HG02588 (cell line): Measurements from ENCODE around the gene TSC22D1.
"Not testable (repeated sequence)": the region's sequence is repeated elsewhere in the genome, so short reads cannot be mapped to it uniquely, and the experiment has no call there.

ENCODE experiments used
- ATAC-seq: cut with Tn5 transposase; IDR thresholded peaks from one replicate; pipeline ENCODE4 v1.9.1; 2021; ENCODE audit warnings: mild to moderate bottlenecking, moderate library complexity; ENCODE audit not compliant: unreplicated experiment

TSC22D1 gene

GRCh38 chr13:44507639-44508038 lies 68.5 kb downstream of the TSC22D1 start:
- ATAC-seq, result no peak

GRCh38 chr13:44506719-44507118 lies 69.4 kb downstream of the TSC22D1 start:
- no peak for ATAC-seq

- ATAC-seq, result no peak
Observed at GRCh38 chr13:44506251-44506650, 69.9 kb downstream of the TSC22D1 start.

GRCh38 chr13:44504116-44504515 lies 72.0 kb downstream of the TSC22D1 start:
- no peak for ATAC-seq

- ATAC-seq, result no peak
Observed at GRCh38 chr13:44498969-44499368, 77.2 kb downstream of the TSC22D1 start.

- no peak for ATAC-seq
Observed at GRCh38 chr13:44498502-44498901, 77.6 kb downstream of the TSC22D1 start.

- no peak for ATAC-seq
Observed at GRCh38 chr13:44497801-44498200, 78.3 kb downstream of the TSC22D1 start.

- no peak for ATAC-seq
Observed at GRCh38 chr13:44493213-44493812, 82.8 kb downstream of the TSC22D1 start.

GRCh38 chr13:44489751-44490150 lies 86.4 kb downstream of the TSC22D1 start:
- no peak for ATAC-seq

GRCh38 chr13:44487989-44488388 lies 88.1 kb downstream of the TSC22D1 start:
- ATAC-seq, result no peak

GRCh38 chr13:44484562-44485138 lies 91.5 kb downstream of the TSC22D1 start:
- no peak for ATAC-seq

GRCh38 chr13:44474122-44474910 lies 101.8 kb downstream of the TSC22D1 start:
- ATAC-seq, result no peak

- no peak for ATAC-seq
Observed at GRCh38 chr13:44471686-44472085, 104.4 kb downstream of the TSC22D1 start.

- ATAC-seq, result no peak
Observed at GRCh38 chr13:44470638-44471562, 105.2 kb downstream of the TSC22D1 start.

GRCh38 chr13:44468874-44469273 lies 107.3 kb downstream of the TSC22D1 start:
- no peak for ATAC-seq

- no peak for ATAC-seq
Observed at GRCh38 chr13:44465318-44465717, 110.8 kb downstream of the TSC22D1 start.

GRCh38 chr13:44464471-44464870 lies 111.7 kb downstream of the TSC22D1 start:
- ATAC-seq, result no peak

- ATAC-seq, result no peak
Observed at GRCh38 chr13:44463759-44464158, 112.4 kb downstream of the TSC22D1 start.

GRCh38 chr13:44459674-44460073 lies 116.5 kb downstream of the TSC22D1 start:
- no peak for ATAC-seq

GRCh38 chr13:44458313-44458975 lies 117.7 kb downstream of the TSC22D1 start:
- ATAC-seq, result no peak

- not testable (repeated sequence) for ATAC-seq
Observed at GRCh38 chr13:44456212-44456611, 119.9 kb downstream of the TSC22D1 start.
